GM23338 (cell line): ENCODE measurements around the gene MTX3. TPM values are rescaled to one million over a fixed set of nuclear protein-coding genes. Genes with fewer than 3 reads are reported as not detected.
A peak's percentile ranks its signal among the peaks of the same experiment; 100 is the strongest.

ENCODE experiments used
- ATAC-seq: fragments of 200-7000 bp; cut with Tn5 transposase; 3 replicates; pipeline ENCODE4 v1.9.1; 2020
- DNase-seq: peaks from one replicate; pipeline ENCODE4 v3.0.0-alpha.2; 2015; ENCODE audit warnings: low spot score
- H2AFZ ChIP-seq: fragments of 200-600 bp; sonication (generic); 2 replicates; pipeline ENCODE4 v1.8.0; 2016; ENCODE audit warnings: antibody characterized with exemption, mild to moderate bottlenecking, moderate library complexity
- H3F3A ChIP-seq: fragments of 200-600 bp; sonication (generic); replicated peaks from 2 replicates; pipeline ENCODE4 v1.8.0; 2017; ENCODE audit warnings: antibody characterized with exemption, mixed run types, low read depth
- H3K27ac ChIP-seq: fragments of 200-600 bp; sonication (generic); 2 replicates; pipeline ENCODE4 v1.6.1; 2016; ENCODE audit warnings: low read depth
- H3K27me3 ChIP-seq: fragments of 200-600 bp; sonication (generic); 2 replicates; pipeline ENCODE4 v1.8.0; 2016; ENCODE audit warnings: mild to moderate bottlenecking, mixed run types, moderate library complexity; ENCODE audit not compliant: insufficient read depth
- H3K36me3 ChIP-seq: fragments of 200-600 bp; sonication (generic); 2 replicates; pipeline ENCODE4 v1.8.0; 2016; ENCODE audit warnings: mild to moderate bottlenecking; ENCODE audit not compliant: insufficient read depth
- H3K4me1 ChIP-seq: fragments of 200-600 bp; sonication (generic); 2 replicates; pipeline ENCODE4 v1.8.0; 2016; ENCODE audit warnings: mild to moderate bottlenecking, moderate library complexity; ENCODE audit not compliant: insufficient read depth
- H3K4me2 ChIP-seq: fragments of 200-600 bp; sonication (generic); 2 replicates; pipeline ENCODE4 v1.7.1; 2017; ENCODE audit warnings: mixed run types
- H3K4me3 ChIP-seq: fragments of 200-600 bp; sonication (generic); 2 replicates; pipeline ENCODE4 v1.6.1; 2016; ENCODE audit warnings: mixed run types
- H3K79me2 ChIP-seq: fragments of 200-600 bp; sonication (generic); replicated peaks from 2 replicates; pipeline ENCODE4 v1.8.0; 2017; ENCODE audit warnings: mild to moderate bottlenecking; ENCODE audit not compliant: insufficient read depth
- H3K9me2 ChIP-seq: fragments of 200-600 bp; sonication (generic); 2 replicates; pipeline ENCODE4 v1.8.0; 2017; ENCODE audit not compliant: insufficient read depth
- H4K20me1 ChIP-seq: fragments of 200-600 bp; sonication (generic); replicated peaks from 2 replicates; pipeline ENCODE4 v1.8.0; 2017; ENCODE audit warnings: mild to moderate bottlenecking; ENCODE audit not compliant: insufficient read depth
- H3K27ac Mint-ChIP-seq: 2 replicates; pipeline ENCODE4 v1.8.0; 2020; ENCODE audit warnings: inconsistent platforms, mild to moderate bottlenecking, moderate library complexity, mixed read lengths
- H3K27me3 Mint-ChIP-seq: 3 replicates; pipeline ENCODE4 v1.8.0; 2022; ENCODE audit warnings: low read depth, mild to moderate bottlenecking, moderate library complexity, mixed read lengths, inconsistent platforms; ENCODE audit not compliant: insufficient read depth, poor library complexity
- H3K36me3 Mint-ChIP-seq: 3 replicates; pipeline ENCODE4 v1.8.0; 2021; ENCODE audit warnings: low read depth, mild to moderate bottlenecking, inconsistent platforms, moderate library complexity, mixed read lengths
- H3K4me1 Mint-ChIP-seq: 3 replicates; pipeline ENCODE4 v1.8.0; 2020; ENCODE audit warnings: mild to moderate bottlenecking, inconsistent platforms, mixed read lengths
- H3K4me3 Mint-ChIP-seq: 3 replicates; pipeline ENCODE4 v1.8.0; 2021; ENCODE audit warnings: moderate library complexity, mild to moderate bottlenecking, inconsistent platforms, mixed read lengths
- H3K9me3 Mint-ChIP-seq: 3 replicates; pipeline ENCODE4 v1.8.0; 2020; ENCODE audit warnings: moderate library complexity, mild to moderate bottlenecking, inconsistent platforms, mixed read lengths
- CREB1 ChIP-seq: fragments of 250-450 bp; sonication (Bioruptor Pico); IDR thresholded peaks from 2 replicates; pipeline ENCODE4 v1.5.0; 2020; ENCODE audit warnings: low read depth, mild to moderate bottlenecking, moderate library complexity
- ETS1 ChIP-seq: IDR thresholded peaks from 2 replicates; pipeline ENCODE4 v1.6.1; 2016; ENCODE audit warnings: antibody characterized with exemption
- EZH2 ChIP-seq: fragments of 200-600 bp; sonication (generic); IDR thresholded peaks from one replicate; pipeline ENCODE4 v1.8.0; 2017; ENCODE audit warnings: antibody characterized with exemption, mild to moderate bottlenecking, low read depth; ENCODE audit not compliant: unreplicated experiment
- JUNB ChIP-seq: IDR thresholded peaks from one replicate; pipeline ENCODE4 v1.6.1; 2016; ENCODE audit warnings: antibody characterized with exemption; ENCODE audit not compliant: unreplicated experiment
- REST ChIP-seq: IDR thresholded peaks from one replicate; pipeline ENCODE4 v1.6.1; 2018; ENCODE audit warnings: antibody characterized with exemption; ENCODE audit not compliant: unreplicated experiment
- ZNF331 ChIP-seq: fragments of 250-450 bp; sonication (Bioruptor Pico); IDR thresholded peaks from 2 replicates; pipeline ENCODE4 v1.5.0; 2020; ENCODE audit warnings: low read depth, mild to moderate bottlenecking, moderate library complexity
- polyA plus RNA-seq: library from polyadenylated mRNA; unstranded; fragments of >200 nt; fragmentation: Nextera tagmentation; extraction: Ambion mirVana; gene quantifications from 2 replicates; pipeline ENCODE4 v1.2.1, GENCODE V29; 2016
- total RNA-seq: library from RNA; depleted of rRNA; stranded (reverse); fragments of >200 nt; shearing (Covaris generic); gene quantifications from 2 replicates; pipeline ENCODE4 v1.2.3, GENCODE V29; 2014
- TF ChIP-seq, protein P1 (sequence below): fragments of 250-450 bp; sonication (Bioruptor Pico); IDR thresholded peaks from 2 replicates; pipeline ENCODE4 v1.5.0; 2020; ENCODE audit warnings: mild to moderate bottlenecking, moderate library complexity

The MTX3 gene
- total and polyA plus RNA-seq, 2 experiments from 2014 or later = 11.3 to 33.8 TPM

DNA sequence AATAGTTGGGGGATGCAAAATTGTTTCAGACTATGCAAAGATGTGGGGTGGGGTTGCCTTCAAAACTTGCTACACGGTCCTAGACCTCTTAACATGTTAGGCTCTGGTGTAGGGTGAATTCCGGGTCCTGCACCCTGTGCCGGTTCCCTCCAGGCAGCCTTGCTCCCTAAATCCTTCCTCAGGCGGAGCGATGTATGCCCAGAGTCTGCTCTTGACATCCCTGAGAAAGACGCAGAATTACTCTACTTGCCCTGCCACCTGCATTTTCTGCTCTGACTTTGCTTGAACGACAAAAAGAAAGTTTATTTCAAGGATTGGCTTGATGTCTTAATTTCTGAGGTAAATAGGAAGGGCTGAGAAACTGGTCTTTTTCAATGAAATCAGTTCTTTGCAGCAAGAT lies 44.8 kb upstream of the MTX3 start (continued):
- TF ChIP-seq, protein P1, sequence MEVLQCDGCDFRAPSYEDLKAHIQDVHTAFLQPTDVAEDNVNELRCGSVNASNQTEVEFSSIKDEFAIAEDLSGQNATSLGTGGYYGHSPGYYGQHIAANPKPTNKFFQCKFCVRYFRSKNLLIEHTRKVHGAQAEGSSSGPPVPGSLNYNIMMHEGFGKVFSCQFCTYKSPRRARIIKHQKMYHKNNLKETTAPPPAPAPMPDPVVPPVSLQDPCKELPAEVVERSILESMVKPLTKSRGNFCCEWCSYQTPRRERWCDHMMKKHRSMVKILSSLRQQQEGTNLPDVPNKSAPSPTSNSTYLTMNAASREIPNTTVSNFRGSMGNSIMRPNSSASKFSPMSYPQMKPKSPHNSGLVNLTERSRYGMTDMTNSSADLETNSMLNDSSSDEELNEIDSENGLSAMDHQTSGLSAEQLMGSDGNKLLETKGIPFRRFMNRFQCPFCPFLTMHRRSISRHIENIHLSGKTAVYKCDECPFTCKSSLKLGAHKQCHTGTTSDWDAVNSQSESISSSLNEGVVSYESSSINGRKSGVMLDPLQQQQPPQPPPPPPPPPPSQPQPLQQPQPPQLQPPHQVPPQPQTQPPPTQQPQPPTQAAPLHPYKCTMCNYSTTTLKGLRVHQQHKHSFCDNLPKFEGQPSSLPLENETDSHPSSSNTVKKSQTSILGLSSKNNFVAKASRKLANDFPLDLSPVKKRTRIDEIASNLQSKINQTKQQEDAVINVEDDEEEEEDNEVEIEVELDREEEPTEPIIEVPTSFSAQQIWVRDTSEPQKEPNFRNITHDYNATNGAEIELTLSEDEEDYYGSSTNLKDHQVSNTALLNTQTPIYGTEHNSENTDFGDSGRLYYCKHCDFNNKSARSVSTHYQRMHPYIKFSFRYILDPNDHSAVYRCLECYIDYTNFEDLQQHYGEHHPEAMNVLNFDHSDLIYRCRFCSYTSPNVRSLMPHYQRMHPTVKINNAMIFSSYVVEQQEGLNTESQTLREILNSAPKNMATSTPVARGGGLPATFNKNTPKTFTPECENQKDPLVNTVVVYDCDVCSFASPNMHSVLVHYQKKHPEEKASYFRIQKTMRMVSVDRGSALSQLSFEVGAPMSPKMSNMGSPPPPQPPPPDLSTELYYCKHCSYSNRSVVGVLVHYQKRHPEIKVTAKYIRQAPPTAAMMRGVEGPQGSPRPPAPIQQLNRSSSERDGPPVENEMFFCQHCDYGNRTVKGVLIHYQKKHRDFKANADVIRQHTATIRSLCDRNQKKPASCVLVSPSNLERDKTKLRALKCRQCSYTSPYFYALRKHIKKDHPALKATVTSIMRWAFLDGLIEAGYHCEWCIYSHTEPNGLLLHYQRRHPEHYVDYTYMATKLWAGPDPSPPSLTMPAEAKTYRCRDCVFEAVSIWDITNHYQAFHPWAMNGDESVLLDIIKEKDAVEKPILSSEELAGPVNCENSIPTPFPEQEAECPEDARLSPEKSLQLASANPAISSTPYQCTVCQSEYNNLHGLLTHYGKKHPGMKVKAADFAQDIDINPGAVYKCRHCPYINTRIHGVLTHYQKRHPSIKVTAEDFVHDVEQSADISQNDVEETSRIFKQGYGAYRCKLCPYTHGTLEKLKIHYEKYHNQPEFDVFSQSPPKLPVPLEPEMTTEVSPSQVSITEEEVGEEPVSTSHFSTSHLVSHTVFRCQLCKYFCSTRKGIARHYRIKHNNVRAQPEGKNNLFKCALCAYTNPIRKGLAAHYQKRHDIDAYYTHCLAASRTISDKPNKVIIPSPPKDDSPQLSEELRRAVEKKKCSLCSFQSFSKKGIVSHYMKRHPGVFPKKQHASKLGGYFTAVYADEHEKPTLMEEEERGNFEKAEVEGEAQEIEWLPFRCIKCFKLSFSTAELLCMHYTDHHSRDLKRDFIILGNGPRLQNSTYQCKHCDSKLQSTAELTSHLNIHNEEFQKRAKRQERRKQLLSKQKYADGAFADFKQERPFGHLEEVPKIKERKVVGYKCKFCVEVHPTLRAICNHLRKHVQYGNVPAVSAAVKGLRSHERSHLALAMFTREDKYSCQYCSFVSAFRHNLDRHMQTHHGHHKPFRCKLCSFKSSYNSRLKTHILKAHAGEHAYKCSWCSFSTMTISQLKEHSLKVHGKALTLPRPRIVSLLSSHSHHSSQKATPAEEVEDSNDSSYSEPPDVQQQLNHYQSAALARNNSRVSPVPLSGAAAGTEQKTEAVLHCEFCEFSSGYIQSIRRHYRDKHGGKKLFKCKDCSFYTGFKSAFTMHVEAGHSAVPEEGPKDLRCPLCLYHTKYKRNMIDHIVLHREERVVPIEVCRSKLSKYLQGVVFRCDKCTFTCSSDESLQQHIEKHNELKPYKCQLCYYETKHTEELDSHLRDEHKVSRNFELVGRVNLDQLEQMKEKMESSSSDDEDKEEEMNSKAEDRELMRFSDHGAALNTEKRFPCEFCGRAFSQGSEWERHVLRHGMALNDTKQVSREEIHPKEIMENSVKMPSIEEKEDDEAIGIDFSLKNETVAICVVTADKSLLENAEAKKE (CRISPR knock-in tag) = no peak
- TF ChIP-seq ETS1 (no peak), EZH2 (no peak)

DNA sequence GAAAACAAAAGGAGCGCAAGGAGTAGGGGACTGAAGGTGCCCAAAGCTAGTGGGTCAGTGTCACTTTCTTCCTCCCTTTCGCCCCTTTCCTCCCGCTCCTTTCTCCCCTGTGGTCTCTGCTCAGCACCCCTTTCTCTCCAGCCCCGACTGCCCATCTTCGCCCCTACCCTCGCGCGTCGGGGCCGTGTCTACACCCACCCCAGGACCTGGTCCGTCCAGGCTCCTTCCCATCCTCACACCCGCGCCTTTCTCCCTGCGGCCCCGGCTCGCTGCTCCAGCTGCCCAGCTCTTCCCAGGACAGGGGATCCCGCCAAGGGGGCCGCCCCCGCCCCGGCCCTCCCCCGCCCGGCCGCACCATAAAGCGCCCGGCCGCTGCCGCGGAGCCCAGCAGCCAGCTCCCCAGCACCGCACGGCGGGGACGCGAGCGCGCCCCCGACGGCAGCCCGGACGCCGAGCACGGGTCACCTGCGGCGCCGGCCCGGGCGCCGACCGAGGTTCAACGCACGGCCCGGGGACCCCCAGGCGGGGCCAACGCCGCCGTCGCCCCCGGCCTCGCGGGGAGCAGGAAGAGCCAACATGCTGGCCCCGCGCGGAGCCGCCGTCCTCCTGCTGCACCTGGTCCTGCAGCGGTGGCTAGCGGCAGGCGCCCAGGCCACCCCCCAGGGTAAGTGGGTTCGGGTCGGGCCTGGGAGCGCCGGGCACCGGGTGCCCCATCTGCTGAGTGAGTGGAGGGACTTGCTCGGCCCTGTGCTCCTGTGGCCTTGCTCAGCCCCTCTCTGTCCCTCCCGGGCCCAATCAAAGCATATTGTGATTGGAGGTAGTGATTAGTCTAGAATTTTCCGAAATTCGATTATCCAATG lies 44.1 kb upstream of the MTX3 start, which contains the start of gene THBS4:
Gene THBS4 (plus strand): TSS at position 387 of the 860 bp plus-strand sequence. CDS start 190 bp downstream, at position 577.
- peak within 1 kb of the TSS; percentile 67 for H3K4me3 ChIP-seq
- Mint-ChIP-seq H3K27me3 (peaks cover 28% of the 10 kb centered on the region), H3K36me3 (no peaks in the 10 kb centered on the region), H3K4me3 (peak within 1 kb of the TSS; percentile 87), H3K4me1 (peaks cover 16% of the 10 kb centered on the region; the same call in 2 of the 3 replicates), H3K27ac (no peak within 1 kb of the TSS), H3K9me3 (no peaks in the 10 kb centered on the region)
- no peak for TF ChIP-seq JUNB
- TF ChIP-seq CREB1 = no peak
- no peak for TF ChIP-seq EZH2
- TF ChIP-seq ZNF331 (CRISPR knock-in tag) = no peak
- no peak for TF ChIP-seq REST
- H3K4me1 ChIP-seq = peaks cover 8% of the 10 kb centered on the region; the same call in 1 of the 2 replicates
- ATAC-seq (peak; percentile 87), DNase-seq (peak; percentile 71)
- H2AFZ ChIP-seq = peak within 1 kb of the TSS; percentile 96
- H4K20me1 ChIP-seq = no peaks in the 10 kb centered on the region
- H3K79me2 ChIP-seq = no peaks in the 10 kb centered on the region
- peaks cover 45% of the 10 kb centered on the region for H3K27me3 ChIP-seq
- peak within 1 kb of the TSS; percentile 86 for H3K4me2 ChIP-seq
- H3K36me3 ChIP-seq = no peaks in the 10 kb centered on the region
- peaks cover 4% of the 10 kb centered on the region; the same call in 1 of the 2 replicates for H3F3A ChIP-seq
- no peaks in the 10 kb centered on the region for H3K9me2 ChIP-seq
- no peak within 1 kb of the TSS; the same call in 1 of the 2 replicates for H3K27ac ChIP-seq
